MCF 10A (cell line): ENCODE data around the gene ZNF486. TPM values are rescaled to one million over a fixed set of nuclear protein-coding genes. Genes with fewer than 3 reads are reported as not detected.
"Not testable (repeated sequence)": the region's sequence is repeated elsewhere in the genome, so short reads cannot be mapped to it uniquely, and the experiment has no call there.

Experiments used
- BruUV-seq: library from RNA; stranded (reverse); fragments of 400-500 nt; replicated peaks from 2 replicates; lab custom pipeline; 2021; lab: Mats Ljungman, UMichigan
- CTCF ChIA-PET: fragments of 300-600 bp; sonication (Branson Sonifier 250); formaldehyde crosslinking; extraction: SDS; loops from one replicate; lab custom pipeline; 2021; ENCODE audit warnings: antibody characterized with exemption, inconsistent platforms; lab: Yijun Ruan, JAX
- POLR2A ChIA-PET: fragments of 300-600, 350-650 bp; sonication (Branson Sonifier 250); formaldehyde crosslinking; extraction: SDS; loops from one replicate; lab custom pipeline; 2020; ENCODE audit warnings: antibody characterized with exemption, inconsistent platforms; lab: Yijun Ruan, JAX
- DNase-seq: peaks from one replicate; pipeline ENCODE4 v3.0.0-alpha.2; 2018; ENCODE audit not compliant: unreplicated experiment
- H3K27ac Mint-ChIP-seq: one replicate; pipeline ENCODE4 v1.8.0; 2022; ENCODE audit warnings: mild to moderate bottlenecking, low read depth, mixed read lengths; ENCODE audit not compliant: unreplicated experiment
- H3K27me3 Mint-ChIP-seq: one replicate; pipeline ENCODE4 v1.8.0; 2022; ENCODE audit warnings: mixed read lengths; ENCODE audit not compliant: insufficient read depth, unreplicated experiment
- H3K36me3 Mint-ChIP-seq: one replicate; pipeline ENCODE4 v1.8.0; 2022; ENCODE audit warnings: mild to moderate bottlenecking, moderate library complexity, mixed read lengths; ENCODE audit not compliant: insufficient read depth, unreplicated experiment
- H3K4me1 Mint-ChIP-seq: one replicate; pipeline ENCODE4 v1.8.0; 2022; ENCODE audit warnings: mixed read lengths; ENCODE audit not compliant: insufficient read depth, unreplicated experiment
- H3K4me3 Mint-ChIP-seq: one replicate; pipeline ENCODE4 v1.8.0; 2022; ENCODE audit warnings: mild to moderate bottlenecking, moderate library complexity, mixed read lengths; ENCODE audit not compliant: unreplicated experiment
- H3K9me3 Mint-ChIP-seq: one replicate; pipeline ENCODE4 v1.8.0; 2022; ENCODE audit warnings: mixed read lengths; ENCODE audit not compliant: unreplicated experiment
- CTCF ChIP-seq: fragments of 200-600 bp; IDR thresholded peaks from one replicate; pipeline ENCODE4 v1.8.0; 2022; ENCODE audit warnings: antibody characterized with exemption, mild to moderate bottlenecking; ENCODE audit not compliant: unreplicated experiment
- intact Hi-C: fragments of 100-400 bp; cut with micrococcal nuclease; formaldehyde crosslinking; loops from 2 replicates; pipeline ENCODE4 v1.14.1; 2022
- total RNA-seq: library from RNA; stranded (reverse); gene quantifications from 2 replicates; pipeline ENCODE4 v1.2.3, GENCODE V29; 2022

The ZNF486 gene
- total RNA-seq, 1 experiment from 2014 or later = not detected

DNA sequence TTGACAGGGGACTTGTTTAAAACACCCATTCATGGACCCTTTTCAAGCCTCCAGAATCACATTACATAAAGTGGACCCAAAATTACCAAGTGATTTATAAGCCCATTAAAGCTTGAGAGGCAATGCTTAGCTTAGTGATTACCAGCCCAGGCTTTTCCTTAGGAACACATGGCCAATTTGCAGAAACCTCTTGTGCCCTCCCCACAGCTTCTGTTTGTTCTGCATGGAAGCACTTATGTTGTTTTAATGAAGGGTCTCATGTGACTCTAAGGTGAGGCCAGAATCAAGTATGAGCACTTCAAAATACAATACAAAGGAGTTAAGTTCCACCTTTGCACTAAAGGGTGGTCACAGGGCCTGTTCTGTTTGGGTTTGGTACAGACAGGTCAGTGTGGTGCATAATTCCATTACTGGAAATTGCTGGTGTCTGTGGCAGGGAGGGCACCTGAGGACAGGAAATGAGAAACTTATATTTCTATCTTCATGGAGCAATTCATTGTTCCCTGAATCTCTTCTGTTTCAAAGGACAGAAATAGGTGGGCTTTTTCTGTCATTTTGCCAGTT, 15.3 kb downstream of the ZNF486 start:
- no peaks in the 10 kb centered on the region for H3K36me3 Mint-ChIP-seq
- CTCF ChIA-PET = no interaction called here
- no peaks in the 10 kb centered on the region for H3K4me1 Mint-ChIP-seq
- no peak for TF ChIP-seq CTCF
- intact Hi-C loops = no loop called here
- no TSS peak for BruUV-seq
- H3K9me3 Mint-ChIP-seq = peaks cover 14% of the 10 kb centered on the region
- H3K27me3 Mint-ChIP-seq = no peaks in the 10 kb centered on the region
- no peak overlapping the region for H3K4me3 Mint-ChIP-seq
- DNase-seq = no peak
- POLR2A ChIA-PET = no interaction called here
- H3K27ac Mint-ChIP-seq = no peak overlapping the region

DNA sequence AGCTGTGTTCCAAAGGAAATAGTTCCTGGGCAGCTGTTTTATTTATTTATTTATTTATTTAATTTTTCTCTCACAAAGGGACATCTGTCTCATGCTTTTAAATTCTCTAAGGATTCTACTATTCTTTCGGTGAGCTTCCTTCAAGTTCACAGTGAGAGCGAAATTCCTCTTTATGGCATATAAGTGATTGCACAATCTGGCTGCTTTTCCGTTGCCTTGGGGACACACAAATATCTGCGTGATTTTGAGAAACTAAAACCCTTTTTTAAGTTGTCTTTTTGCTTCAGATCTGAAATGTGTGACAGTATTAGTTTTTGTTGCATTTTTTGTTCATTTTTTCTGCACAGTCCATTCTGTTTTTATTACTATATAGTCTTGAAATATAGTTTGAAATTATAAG, 19.2 kb downstream of the ZNF486 start:
- no peak for TF ChIP-seq CTCF
- Mint-ChIP-seq H3K27me3 (no peaks in the 10 kb centered on the region), H3K4me1 (no peaks in the 10 kb centered on the region), H3K27ac (no peak overlapping the region), H3K36me3 (no peaks in the 10 kb centered on the region), H3K4me3 (no peak overlapping the region), H3K9me3 (no peaks in the 10 kb centered on the region)
- CTCF ChIA-PET = interaction anchor here (0.7 kb wide), 1 partner anchor 379 kb away, joined by 3 read pairs; the partner anchor contains the start of gene ZNF737
- BruUV-seq = no TSS peak
- no peak for DNase-seq
- POLR2A ChIA-PET = no interaction called here
- intact Hi-C loops = no loop called here

- no peaks in the 10 kb centered on the region for H3K27me3 Mint-ChIP-seq
- H3K36me3 Mint-ChIP-seq = no peaks in the 10 kb centered on the region
- H3K27ac Mint-ChIP-seq = no peak overlapping the region
- no TSS peak for BruUV-seq
- no peak overlapping the region for H3K4me3 Mint-ChIP-seq
- no peaks in the 10 kb centered on the region for H3K4me1 Mint-ChIP-seq
- no peak for TF ChIP-seq CTCF
- peaks cover under 1% of the 10 kb centered on the region for H3K9me3 Mint-ChIP-seq
- DNase-seq = no peak
- intact Hi-C loops = no loop called here
- POLR2A ChIA-PET = no interaction called here
- CTCF ChIA-PET = no interaction called here
These were observed 30.7 kb downstream of the ZNF486 start for GRCh38 chr19:20197747-20198146.

DNA sequence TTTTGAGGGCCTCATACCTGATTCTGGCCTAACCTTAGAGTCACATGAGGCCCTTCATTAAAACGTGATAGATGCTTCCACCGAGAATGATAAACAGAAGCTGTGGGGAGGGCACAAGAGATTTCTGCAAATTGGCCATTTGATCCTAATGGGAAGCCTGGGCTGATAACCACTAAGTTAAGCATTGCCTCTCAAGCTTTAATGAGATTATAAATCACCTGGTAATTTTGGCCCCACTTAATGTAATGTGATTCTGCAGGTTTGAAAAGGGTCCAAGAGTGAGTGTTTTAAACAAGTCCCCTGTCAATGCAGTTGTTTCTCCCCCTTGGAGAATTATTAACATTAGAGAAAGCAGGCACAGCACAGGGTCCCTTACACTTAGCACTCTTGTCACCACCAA, 42.0 kb downstream of the ZNF486 start:
- no peak for TF ChIP-seq CTCF
- Mint-ChIP-seq H3K27me3 (no peaks in the 10 kb centered on the region), H3K4me1 (no peaks in the 10 kb centered on the region), H3K4me3 (no peak overlapping the region), H3K36me3 (no peaks in the 10 kb centered on the region), H3K9me3 (peaks cover 21% of the 10 kb centered on the region), H3K27ac (no peak overlapping the region)
- DNase-seq = no peak
- BruUV-seq = no TSS peak
- POLR2A ChIA-PET = no interaction called here
- intact Hi-C loops = no loop called here
- CTCF ChIA-PET = interaction anchor here (0.6 kb wide), 1 partner anchor 88 kb away, joined by 3 read pairs; no protein-coding TSS in a partner anchor

DNA sequence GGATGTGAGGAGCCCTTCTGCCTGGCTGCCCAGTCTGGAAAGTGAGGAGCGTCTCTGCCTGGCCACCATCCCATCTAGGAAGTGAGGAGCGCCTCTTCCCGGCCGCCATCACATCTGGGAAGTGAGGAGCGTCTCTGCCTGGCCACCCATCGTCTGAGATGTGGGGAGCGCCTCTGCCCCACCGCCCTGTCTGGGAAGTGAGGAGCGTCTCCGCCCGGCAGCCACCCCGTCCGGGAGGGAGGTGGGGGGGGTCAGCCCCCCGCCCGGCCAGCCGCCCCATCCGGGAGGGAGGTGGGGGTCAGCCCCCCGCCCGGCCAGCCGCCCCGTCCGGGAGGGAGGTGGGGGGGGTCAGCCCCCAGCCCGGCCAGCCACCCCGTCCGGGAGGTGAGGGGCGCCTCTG, 47.4 kb downstream of the ZNF486 start:
- H3K4me3 Mint-ChIP-seq, H3K27me3 Mint-ChIP-seq, H3K27ac Mint-ChIP-seq, CTCF ChIA-PET, H3K4me1 Mint-ChIP-seq, POLR2A ChIA-PET, BruUV-seq, H3K36me3 Mint-ChIP-seq, DNase-seq, intact Hi-C loops: not testable (repeated sequence)
- H3K9me3 Mint-ChIP-seq = peaks cover 20% of the 10 kb centered on the region

DNA sequence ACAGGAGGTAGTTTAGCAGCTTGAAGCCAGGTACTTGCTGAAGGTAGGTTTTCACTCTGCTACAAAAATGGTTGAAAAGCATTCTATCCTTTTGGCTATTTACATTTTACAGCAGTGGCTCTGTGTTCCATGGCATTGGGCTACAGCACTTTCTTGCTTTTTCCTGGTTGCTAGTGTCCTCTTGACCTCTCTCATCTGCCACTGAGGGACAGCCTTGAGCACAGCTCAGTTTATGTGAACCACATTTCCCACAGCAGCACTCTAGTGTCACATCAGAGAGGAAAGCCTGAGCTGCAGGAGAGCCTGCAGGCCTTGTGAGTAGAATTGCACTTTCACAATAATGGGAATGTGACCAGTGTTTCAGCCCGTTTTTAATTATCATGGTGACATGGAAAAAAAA, 54.6 kb downstream of the ZNF486 start:
- H3K9me3 Mint-ChIP-seq, H3K27ac Mint-ChIP-seq, H3K4me1 Mint-ChIP-seq, DNase-seq, H3K4me3 Mint-ChIP-seq, intact Hi-C loops, BruUV-seq, H3K36me3 Mint-ChIP-seq, H3K27me3 Mint-ChIP-seq, POLR2A ChIA-PET: not testable (repeated sequence)
- CTCF ChIA-PET = interaction anchor here (0.6 kb wide), 1 partner anchor 99 kb away, joined by 4 read pairs; no protein-coding TSS in a partner anchor
